Mesendoderm (in vitro differentiated cells): ENCODE results near the gene SLC12A7.
"Not testable (repeated sequence)": the region's sequence is repeated elsewhere in the genome, so short reads cannot be mapped to it uniquely, and the experiment has no call there.

Source experiments
- DNase-seq: peaks from one replicate; pipeline ENCODE4 v3.0.0; 2013
- H2AK5ac ChIP-seq: 2 replicates; pipeline ENCODE4 v1.6.1; 2013; ENCODE audit warnings: low read length, inconsistent platforms
- H2BK120ac ChIP-seq: 2 replicates; pipeline ENCODE4 v1.6.1; 2013; ENCODE audit warnings: low read depth, mild to moderate bottlenecking, low read length, moderate library complexity, mixed read lengths
- H2BK15ac ChIP-seq: replicated peaks from 2 replicates; pipeline ENCODE4 v1.6.1; 2013; ENCODE audit warnings: low read depth, mild to moderate bottlenecking, moderate library complexity
- H2BK5ac ChIP-seq: 2 replicates; pipeline ENCODE4 v1.6.1; 2013; ENCODE audit warnings: low read length, inconsistent platforms
- H3K18ac ChIP-seq: 2 replicates; pipeline ENCODE4 v1.6.1; 2013; ENCODE audit warnings: mild to moderate bottlenecking, low read length, mixed read lengths
- H3K23ac ChIP-seq: one replicate; pipeline ENCODE4 v1.6.1; 2013; ENCODE audit warnings: low read length
- H3K27ac ChIP-seq: 2 replicates; pipeline ENCODE4 v1.5.1; 2013; ENCODE audit warnings: low read depth, mild to moderate bottlenecking, inconsistent platforms, low read length, moderate library complexity
- H3K27me3 ChIP-seq: 2 replicates; pipeline ENCODE4 v1.6.1; 2013; ENCODE audit warnings: low read length, control low read depth, mild to moderate bottlenecking, inconsistent platforms; ENCODE audit not compliant: insufficient read depth, poor library complexity
- H3K36me3 ChIP-seq: 2 replicates; pipeline ENCODE4 v1.6.1; 2013; ENCODE audit warnings: low read length, inconsistent platforms; ENCODE audit not compliant: control insufficient read depth, insufficient read depth
- H3K4ac ChIP-seq: one replicate; pipeline ENCODE4 v1.6.1; 2013; ENCODE audit warnings: low read depth, mild to moderate bottlenecking, low read length, moderate library complexity
- H3K4me1 ChIP-seq: 2 replicates; pipeline ENCODE4 v1.6.1; 2013; ENCODE audit warnings: low read depth, low read length, inconsistent platforms; ENCODE audit not compliant: control insufficient read depth
- H3K4me2 ChIP-seq: 2 replicates; pipeline ENCODE4 v1.6.1; 2013; ENCODE audit warnings: low read length
- H3K4me3 ChIP-seq: 2 replicates; pipeline ENCODE4 v1.5.1; 2013; ENCODE audit warnings: mild to moderate bottlenecking, low read length
- H3K56ac ChIP-seq: one replicate; pipeline ENCODE4 v1.6.1; 2013; ENCODE audit warnings: low read length
- H3K79me1 ChIP-seq: 2 replicates; pipeline ENCODE4 v1.6.1; 2013; ENCODE audit warnings: low read length, inconsistent platforms
- H3K79me2 ChIP-seq: 2 replicates; pipeline ENCODE4 v1.6.1; 2013; ENCODE audit warnings: mild to moderate bottlenecking, low read length; ENCODE audit not compliant: control insufficient read depth, insufficient read depth
- H3K9ac ChIP-seq: 2 replicates; pipeline ENCODE4 v1.6.1; 2013; ENCODE audit warnings: low read length, inconsistent platforms
- H4K5ac ChIP-seq: one replicate; pipeline ENCODE4 v1.6.1; 2013; ENCODE audit warnings: low read length
- H4K8ac ChIP-seq: one replicate; pipeline ENCODE4 v1.6.1; 2013; ENCODE audit warnings: low read depth, mild to moderate bottlenecking, control low read depth, low read length, moderate library complexity
- WGBS: extraction: QIAGEN DNeasy Blood & Tissue Kit; methylation state at CpG from one replicate; pipeline ENCODE4 v1.1.7; 2013; ENCODE audit warnings: low lambda C conversion rate, missing lambda C conversion rate; ENCODE audit not compliant: insufficient coverage; ENCODE audit errors: extremely low coverage; 5-methylcytosine and 5-hydroxymethylcytosine counted together

Gene SLC12A7

GRCh38 chr5:1026700-1027621, 84.9 kb downstream of the SLC12A7 start:
- H3K18ac ChIP-seq = no peak overlapping the region
- no peak overlapping the region for H2BK15ac ChIP-seq
- no peaks in the 10 kb centered on the region for H3K79me1 ChIP-seq
- no peak for DNase-seq
- no peak overlapping the region for H2BK5ac ChIP-seq
- H3K79me2 ChIP-seq = no peaks in the 10 kb centered on the region
- H3K4ac ChIP-seq = no peak overlapping the region
- no peaks in the 10 kb centered on the region for H3K36me3 ChIP-seq
- no CpG with 5 or more reads among the region's 29 CpGs for whole genome bisulfite sequencing
- no peak overlapping the region for H3K23ac ChIP-seq
- H3K56ac ChIP-seq = no peak overlapping the region
- no peak overlapping the region for H4K8ac ChIP-seq
- no peak overlapping the region for H3K4me3 ChIP-seq
- H3K4me2 ChIP-seq = no peak overlapping the region
- no peak overlapping the region for H3K9ac ChIP-seq
- H3K27me3 ChIP-seq = no peaks in the 10 kb centered on the region
- no peak overlapping the region for H2AK5ac ChIP-seq
- no peaks in the 10 kb centered on the region for H3K4me1 ChIP-seq
- no peak overlapping the region for H4K5ac ChIP-seq
- no peak overlapping the region for H2BK120ac ChIP-seq
- H3K27ac ChIP-seq = no peak overlapping the region

GRCh38 chr5:1021969-1022336, 89.9 kb downstream of the SLC12A7 start:
- H3K27me3 ChIP-seq, H3K4me3 ChIP-seq, H4K8ac ChIP-seq, DNase-seq, H3K23ac ChIP-seq, H2BK5ac ChIP-seq, H3K79me2 ChIP-seq, H4K5ac ChIP-seq, H3K4me2 ChIP-seq, H3K27ac ChIP-seq, H3K36me3 ChIP-seq, H3K79me1 ChIP-seq, H2BK15ac ChIP-seq, H3K9ac ChIP-seq, H2BK120ac ChIP-seq, H2AK5ac ChIP-seq, H3K4me1 ChIP-seq: not testable (repeated sequence)
- peak overlapping the region; percentile 42 for H3K56ac ChIP-seq
- peak overlapping the region; percentile 54 for H3K18ac ChIP-seq
- WGBS = no CpG with 5 or more reads among the region's 9 CpGs
- peak overlapping the region; percentile 16 for H3K4ac ChIP-seq

DNA sequence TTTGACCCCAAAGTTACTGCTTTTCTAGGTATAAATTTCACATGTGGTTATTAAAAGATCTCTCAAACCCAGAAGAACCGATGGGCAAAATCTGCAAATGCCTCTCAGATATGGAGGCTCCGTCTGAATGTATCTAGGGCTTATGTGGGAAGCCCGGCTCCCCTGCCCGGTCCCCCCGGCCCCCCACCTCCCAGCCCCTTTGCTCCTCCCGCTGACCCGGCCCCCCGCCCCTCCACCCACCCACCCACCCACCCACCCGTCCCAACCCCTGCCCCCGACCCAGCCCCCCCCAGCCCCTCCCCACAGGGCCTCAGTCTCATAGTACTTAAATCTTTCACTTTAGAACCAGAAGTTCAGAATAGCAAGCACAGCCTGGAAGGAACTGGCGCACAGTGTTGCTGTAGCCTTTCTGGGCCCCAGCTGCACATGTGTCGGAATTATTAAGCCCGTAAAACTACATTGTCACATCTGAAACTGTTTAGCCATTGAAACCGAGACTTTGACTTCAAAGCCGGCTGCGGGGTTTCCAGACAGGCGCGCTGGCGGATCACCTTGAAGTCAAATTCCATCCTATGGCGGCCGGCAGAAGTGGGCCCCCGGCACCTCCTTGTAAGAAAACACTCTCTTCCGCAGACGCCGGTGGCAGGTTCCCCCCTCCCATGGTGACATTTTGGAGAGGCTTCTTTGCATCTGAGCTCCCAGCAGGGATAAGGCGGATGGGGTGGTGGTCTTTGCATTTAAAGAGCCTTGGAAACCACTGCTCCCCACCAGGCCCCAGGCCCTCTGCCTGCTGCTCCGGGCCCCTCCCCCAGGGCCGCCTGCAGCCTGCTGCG, 90.5 kb downstream of the SLC12A7 start:
- H4K8ac ChIP-seq = no peak overlapping the region
- H3K79me1 ChIP-seq = no peaks in the 10 kb centered on the region
- no peak overlapping the region for H2BK5ac ChIP-seq
- no peaks in the 10 kb centered on the region for H3K79me2 ChIP-seq
- H3K56ac ChIP-seq = no peak overlapping the region
- no peak overlapping the region for H2AK5ac ChIP-seq
- H3K4ac ChIP-seq = peak overlapping the region; percentile 16
- H4K5ac ChIP-seq = no peak overlapping the region
- no peak overlapping the region for H2BK15ac ChIP-seq
- no CpG with 5 or more reads among the region's 29 CpGs for WGBS
- H3K27ac ChIP-seq = no peak overlapping the region
- DNase-seq = peak; percentile 40
- peak overlapping the region; percentile 54 for H3K18ac ChIP-seq
- H3K27me3 ChIP-seq = no peaks in the 10 kb centered on the region
- no peaks in the 10 kb centered on the region for H3K36me3 ChIP-seq
- H3K9ac ChIP-seq = no peak overlapping the region
- no peaks in the 10 kb centered on the region for H3K4me1 ChIP-seq
- no peak overlapping the region for H3K4me2 ChIP-seq
- H3K4me3 ChIP-seq = no peak overlapping the region
- H2BK120ac ChIP-seq = no peak overlapping the region
- no peak overlapping the region for H3K23ac ChIP-seq

DNA sequence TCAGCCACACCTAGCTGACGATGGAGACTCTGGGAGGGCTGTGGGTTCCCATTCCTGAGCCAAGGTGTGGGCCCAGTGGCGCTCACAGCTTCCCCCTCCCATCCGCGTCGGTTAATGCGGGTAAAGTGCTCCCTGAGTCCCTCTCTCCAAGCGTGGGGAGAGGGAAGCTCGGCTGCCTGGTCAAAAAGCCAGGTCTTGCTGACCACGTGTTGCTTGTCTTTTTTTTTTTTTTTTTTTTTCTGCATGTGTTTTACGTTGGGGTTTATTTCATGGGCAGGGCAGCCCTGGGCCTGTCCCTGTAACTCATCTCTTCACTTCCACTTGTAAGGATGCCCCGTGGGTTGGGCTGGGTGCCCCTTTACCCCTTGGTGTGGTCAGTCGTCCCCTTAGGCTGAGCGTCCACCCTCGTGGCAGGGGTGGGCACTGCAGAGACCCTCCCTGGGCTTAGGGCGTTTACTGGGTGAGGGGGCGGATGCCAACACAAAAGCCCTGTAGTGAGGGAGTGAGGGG, 91.4 kb downstream of the SLC12A7 start:
- no peak overlapping the region for H4K5ac ChIP-seq
- H3K4me3 ChIP-seq = no peak overlapping the region
- no peak overlapping the region for H2BK15ac ChIP-seq
- H3K4me2 ChIP-seq = no peak overlapping the region
- peak overlapping the region; percentile 11 for H3K56ac ChIP-seq
- no peak overlapping the region for H3K9ac ChIP-seq
- WGBS = no CpG with 5 or more reads among the region's 16 CpGs
- no peaks in the 10 kb centered on the region for H3K4me1 ChIP-seq
- H3K27ac ChIP-seq = no peak overlapping the region
- H3K23ac ChIP-seq = no peak overlapping the region
- no peak overlapping the region for H4K8ac ChIP-seq
- no peaks in the 10 kb centered on the region for H3K36me3 ChIP-seq
- no peaks in the 10 kb centered on the region for H3K79me1 ChIP-seq
- no peaks in the 10 kb centered on the region for H3K27me3 ChIP-seq
- no peak overlapping the region for H3K18ac ChIP-seq
- H3K4ac ChIP-seq = no peak overlapping the region
- DNase-seq = peak; percentile 15
- no peak overlapping the region for H2BK120ac ChIP-seq
- no peak overlapping the region for H2AK5ac ChIP-seq
- no peaks in the 10 kb centered on the region for H3K79me2 ChIP-seq
- H2BK5ac ChIP-seq = no peak overlapping the region

- Histone ChIP-seq H3K4ac (no peak overlapping the region), H4K8ac (no peak overlapping the region), H3K4me2 (no peak overlapping the region), H3K4me3 (no peak overlapping the region), H3K79me2 (no peaks in the 10 kb centered on the region), H2AK5ac (no peak overlapping the region), H3K56ac (no peak overlapping the region), H3K27me3 (no peaks in the 10 kb centered on the region), H2BK5ac (no peak overlapping the region), H3K18ac (no peak overlapping the region), H2BK15ac (no peak overlapping the region), H2BK120ac (no peak overlapping the region), H3K36me3 (no peaks in the 10 kb centered on the region), H3K23ac (no peak overlapping the region), H3K79me1 (no peaks in the 10 kb centered on the region), H3K4me1 (no peaks in the 10 kb centered on the region), H3K9ac (no peak overlapping the region), H4K5ac (no peak overlapping the region), H3K27ac (no peak overlapping the region)
- no CpG with 5 or more reads among the region's 37 CpGs for whole genome bisulfite sequencing
- DNase-seq = no peak
Measured at GRCh38 chr5:1019001-1019905, 92.6 kb downstream of the SLC12A7 start.
